ENCODE measurements around the gene AUNIP. TPM values are rescaled to one million over a fixed set of nuclear protein-coding genes. Genes with fewer than 3 reads are reported as not detected.

AUNIP gene
- total and polyA plus RNA-seq, 2 donors from 2014 or later: 0.38 TPM; not detected in 1

- DNase-seq (no peak), FAIRE-seq (no peak)
- H3K27me3 ChIP-seq (ENCODE audit: control insufficient read depth, insufficient read depth, low read length): no peaks in the 10 kb centered on the region
- H3K36me3 ChIP-seq (ENCODE audit: control insufficient read depth in 2 of 3, insufficient read depth in 3 of 3, low read length in 3 of 3): no peaks in the 10 kb centered on the region
- TF ChIP-seq CTCF (IDR thresholded peaks at IDR 0.05; ENCODE audit: borderline replicate concordance, extremely low read depth, insufficient read depth): no peak
- H3K9me3 ChIP-seq (ENCODE audit: control insufficient read depth in 2 of 3, insufficient read depth in 1 of 3, low read length in 3 of 3): no peaks in the 10 kb centered on the region
- H3K4me1 ChIP-seq (ENCODE audit: control insufficient read depth in 2 of 3, insufficient read depth in 2 of 3, low read depth in 1 of 3, low read length in 3 of 3): peaks cover 0 to 23% (median 6%) of the 10 kb centered on the region in 3 donors
- intact Hi-C loops (cut with DNase I): loop anchor here (10.0 kb wide), 1 partner anchor 180 kb away; the partner anchor contains the start of gene MAN1C1
- H3K27ac ChIP-seq (ENCODE audit: low read depth in 2 of 2, low read length in 2 of 2): no peak overlapping the region
- no peak overlapping the region for H3K9ac ChIP-seq (ENCODE audit: low read length in 3 of 3)
- no peak overlapping the region for H3K4me3 ChIP-seq (ENCODE audit: low read length in 3 of 3)
Measured at GRCh38 chr1:25795211-25795610, 64.0 kb downstream of the AUNIP start.

- intact Hi-C loops (cut with DNase I): loop anchor here (10.0 kb wide), 1 partner anchor 180 kb away; the partner anchor contains the start of gene MAN1C1
- no peak overlapping the region for H3K9ac ChIP-seq (ENCODE audit: low read length in 3 of 3)
- H3K9me3 ChIP-seq (ENCODE audit: control insufficient read depth in 2 of 3, insufficient read depth in 1 of 3, low read length in 3 of 3): no peaks in the 10 kb centered on the region
- DNase-seq: no peak
- no peaks in the 10 kb centered on the region for H3K36me3 ChIP-seq (ENCODE audit: control insufficient read depth in 2 of 3, insufficient read depth in 3 of 3, low read length in 3 of 3)
- peaks cover 0 to 19% (median 6%) of the 10 kb centered on the region in 3 donors for H3K4me1 ChIP-seq (ENCODE audit: control insufficient read depth in 2 of 3, insufficient read depth in 2 of 3, low read depth in 1 of 3, low read length in 3 of 3)
- peak overlapping the region in 1 of 2 donors; percentile 6 for H3K27ac ChIP-seq (ENCODE audit: low read depth in 2 of 2, low read length in 2 of 2)
- FAIRE-seq: no peak
- H3K4me3 ChIP-seq (ENCODE audit: low read length in 3 of 3): no peak overlapping the region
- TF ChIP-seq CTCF (IDR thresholded peaks at IDR 0.05; ENCODE audit: borderline replicate concordance, extremely low read depth, insufficient read depth): no peak
- H3K27me3 ChIP-seq (ENCODE audit: control insufficient read depth, insufficient read depth, low read length): no peaks in the 10 kb centered on the region
Measured at GRCh38 chr1:25794325-25794724, 64.9 kb downstream of the AUNIP start.

GRCh38 chr1:25793585-25794170 is 65.6 kb downstream of the AUNIP start:
- Histone ChIP-seq H3K9me3 (ENCODE audit: control insufficient read depth in 2 of 3, insufficient read depth in 1 of 3, low read length in 3 of 3) (no peaks in the 10 kb centered on the region), H3K4me3 (ENCODE audit: low read length in 3 of 3) (no peak overlapping the region), H3K9ac (ENCODE audit: low read length in 3 of 3) (no peak overlapping the region), H3K36me3 (ENCODE audit: control insufficient read depth in 2 of 3, insufficient read depth in 3 of 3, low read length in 3 of 3) (no peaks in the 10 kb centered on the region), H3K27ac (ENCODE audit: low read depth in 2 of 2, low read length in 2 of 2) (no peak overlapping the region), H3K27me3 (ENCODE audit: control insufficient read depth, insufficient read depth, low read length) (no peaks in the 10 kb centered on the region), H3K4me1 (ENCODE audit: control insufficient read depth in 2 of 3, insufficient read depth in 2 of 3, low read depth in 1 of 3, low read length in 3 of 3) (peaks cover 0 to 18% (median 6%) of the 10 kb centered on the region in 3 donors)
- intact Hi-C loops (cut with DNase I): loop anchor here (10.0 kb wide), 1 partner anchor 179 kb away; the partner anchor contains the start of gene MAN1C1
- DNase-seq (no peak), FAIRE-seq (no peak)
- no peak for TF ChIP-seq CTCF (IDR thresholded peaks at IDR 0.05; ENCODE audit: borderline replicate concordance, extremely low read depth, insufficient read depth)

Data from kidney (tissue), 14 donors.